AG09319 (cell line): ENCODE data around the gene PXDN.

Source experiments
- DNase-seq: peaks from one replicate; pipeline ENCODE4 v3.0.0-alpha.2; 2010; ENCODE audit warnings: low read depth; ENCODE audit errors: extremely low read depth
- TF ChIP-seq, protein P1 (sequence below): IDR thresholded peaks from 2 replicates; pipeline ENCODE4 v1.5.1; 2011; ENCODE audit warnings: low read depth, mild to moderate bottlenecking, inconsistent platforms, low read length, moderate library complexity

The PXDN gene

GRCh38 chr2:1603521-1603920, 140.8 kb downstream of the PXDN start:
- TF ChIP-seq, protein P1, sequence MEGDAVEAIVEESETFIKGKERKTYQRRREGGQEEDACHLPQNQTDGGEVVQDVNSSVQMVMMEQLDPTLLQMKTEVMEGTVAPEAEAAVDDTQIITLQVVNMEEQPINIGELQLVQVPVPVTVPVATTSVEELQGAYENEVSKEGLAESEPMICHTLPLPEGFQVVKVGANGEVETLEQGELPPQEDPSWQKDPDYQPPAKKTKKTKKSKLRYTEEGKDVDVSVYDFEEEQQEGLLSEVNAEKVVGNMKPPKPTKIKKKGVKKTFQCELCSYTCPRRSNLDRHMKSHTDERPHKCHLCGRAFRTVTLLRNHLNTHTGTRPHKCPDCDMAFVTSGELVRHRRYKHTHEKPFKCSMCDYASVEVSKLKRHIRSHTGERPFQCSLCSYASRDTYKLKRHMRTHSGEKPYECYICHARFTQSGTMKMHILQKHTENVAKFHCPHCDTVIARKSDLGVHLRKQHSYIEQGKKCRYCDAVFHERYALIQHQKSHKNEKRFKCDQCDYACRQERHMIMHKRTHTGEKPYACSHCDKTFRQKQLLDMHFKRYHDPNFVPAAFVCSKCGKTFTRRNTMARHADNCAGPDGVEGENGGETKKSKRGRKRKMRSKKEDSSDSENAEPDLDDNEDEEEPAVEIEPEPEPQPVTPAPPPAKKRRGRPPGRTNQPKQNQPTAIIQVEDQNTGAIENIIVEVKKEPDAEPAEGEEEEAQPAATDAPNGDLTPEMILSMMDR: no peak
- no peak for DNase-seq

DNA sequence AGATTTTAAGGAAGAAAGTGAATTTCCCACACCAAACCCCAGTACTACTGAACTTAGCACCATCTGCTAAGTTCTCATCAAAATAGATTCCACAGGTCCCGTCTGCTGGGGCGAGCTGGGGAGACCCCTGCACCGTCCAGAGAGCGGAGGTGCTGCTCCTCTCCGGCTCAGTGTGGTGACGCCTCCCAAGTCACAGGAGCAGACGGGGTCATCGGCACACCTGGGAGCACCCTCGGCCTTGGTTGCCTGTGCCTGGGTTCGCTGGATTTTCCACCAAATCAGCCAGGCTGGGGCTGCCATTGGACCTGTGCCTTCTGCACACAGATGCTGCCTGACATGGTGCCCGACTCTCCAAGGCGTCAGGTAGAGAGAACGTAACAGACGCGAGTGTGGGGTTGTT, 141.3 kb downstream of the PXDN start:
- DNase-seq: no peak
- TF ChIP-seq, protein P1: no peak

GRCh38 chr2:1602278-1603010, 141.9 kb downstream of the PXDN start:
- TF ChIP-seq, protein P1: no peak
- no peak for DNase-seq

- TF ChIP-seq, protein P1: no peak
- no peak for DNase-seq
These were observed 142.6 kb downstream of the PXDN start for GRCh38 chr2:1601471-1602277.

GRCh38 chr2:1601067-1601412, 143.3 kb downstream of the PXDN start:
- DNase-seq: no peak
- TF ChIP-seq, protein P1: no peak

DNA sequence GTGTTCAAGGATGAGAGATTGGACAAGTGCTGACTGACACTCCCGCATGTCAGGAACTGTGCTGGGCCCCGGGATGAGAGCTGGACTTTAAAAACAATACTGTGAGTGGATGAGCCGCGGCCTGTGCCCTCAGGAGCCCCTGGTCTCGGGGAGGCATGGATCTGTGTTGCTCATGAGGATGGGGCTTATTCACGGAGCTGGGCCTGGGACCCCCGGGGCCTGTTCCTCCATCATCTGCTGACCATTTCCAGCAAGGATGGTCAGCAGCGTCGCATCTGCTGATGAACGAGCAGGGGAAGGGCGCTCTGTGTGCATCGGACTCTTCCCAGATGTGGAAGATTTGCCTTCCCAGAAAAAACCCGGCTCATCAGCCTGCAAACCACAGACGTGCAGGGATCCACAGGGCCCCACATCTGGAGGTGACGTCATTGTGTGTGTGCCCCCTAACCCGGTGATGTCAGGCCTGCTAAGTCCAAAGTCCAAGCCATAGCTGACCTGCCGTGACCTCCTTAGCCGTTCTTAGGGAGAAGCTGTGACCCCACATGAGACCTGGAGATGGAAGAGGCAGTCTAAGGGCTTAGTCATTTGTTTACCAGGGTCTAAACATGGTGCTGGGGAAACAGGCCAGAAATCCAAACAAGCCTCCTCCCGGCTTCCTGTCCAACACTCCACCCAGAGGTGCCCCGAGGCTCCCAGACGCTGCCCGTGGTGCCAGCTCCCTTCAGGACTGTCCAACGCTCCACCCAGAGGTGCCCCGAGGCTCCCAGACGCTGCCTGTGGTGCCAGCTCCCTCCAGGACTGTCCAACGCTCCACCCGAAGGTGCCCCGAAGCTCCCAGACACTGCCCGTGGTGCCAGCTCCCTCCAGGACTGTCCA, 143.9 kb downstream of the PXDN start:
- TF ChIP-seq, protein P1: no peak
- DNase-seq: no peak
